PFSK-1 (cell line): ENCODE data around the gene WDPCP.

Experiments used
- FOXP2 ChIP-seq: optimal IDR thresholded peaks from 2 replicates; pipeline ENCODE3; 2011; ENCODE audit warnings: borderline replicate concordance, control low read depth, inconsistent platforms; ENCODE audit not compliant: insufficient read depth; ENCODE audit errors: extremely low read length, extremely low read depth
- POLR2AphosphoS5 ChIP-seq: IDR thresholded peaks from 2 replicates; pipeline ENCODE4 v1.6.1; 2012; ENCODE audit warnings: low read depth, mild to moderate bottlenecking, control low read depth, low read length, moderate library complexity
- SIN3A ChIP-seq: IDR thresholded peaks from 2 replicates; pipeline ENCODE4 v1.6.1; 2012; ENCODE audit warnings: mild to moderate bottlenecking, low read length, moderate library complexity, borderline replicate concordance; ENCODE audit not compliant: insufficient read depth
- TAF1 ChIP-seq: IDR thresholded peaks from 2 replicates; pipeline ENCODE4 v1.6.1; 2012; ENCODE audit warnings: low read length, control low read depth, borderline replicate concordance; ENCODE audit not compliant: insufficient read depth
- TF ChIP-seq, protein P1 (sequence below), 2 experiments: IDR thresholded peaks; 2 replicates each; pipeline versions ENCODE4 v1.6.1 to v1.8.0; 2011 to 2012; ENCODE audit warnings: low read depth in 2 of 2, low read length in 2 of 2, control low read depth in 1 of 2, inconsistent platforms in 1 of 2, mild to moderate bottlenecking in 1 of 2, moderate library complexity in 1 of 2; ENCODE audit not compliant: insufficient read depth in 1 of 2

Gene WDPCP

DNA sequence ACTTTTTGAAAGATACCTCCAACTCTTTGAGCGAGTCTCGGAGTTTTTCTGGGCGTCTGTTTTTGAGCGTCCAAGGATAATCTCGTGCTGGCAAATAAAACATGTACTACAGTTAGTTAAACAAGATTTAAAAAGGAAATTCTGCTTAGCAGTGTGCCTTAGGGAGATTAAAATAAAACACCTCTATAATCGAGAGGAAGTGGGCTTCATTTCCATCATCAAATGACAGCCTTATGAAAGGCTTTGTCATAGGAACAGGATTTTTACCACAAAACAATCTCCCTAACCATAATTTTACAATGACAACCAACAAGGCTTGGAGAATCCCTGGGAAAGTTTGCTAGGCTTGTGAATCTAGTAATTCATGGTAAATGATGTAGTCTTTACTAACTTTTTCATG lies 103.4 kb downstream of the WDPCP start:
- TF ChIP-seq TAF1: no peak
- TF ChIP-seq FOXP2: no peak
- TF ChIP-seq, protein P1, sequence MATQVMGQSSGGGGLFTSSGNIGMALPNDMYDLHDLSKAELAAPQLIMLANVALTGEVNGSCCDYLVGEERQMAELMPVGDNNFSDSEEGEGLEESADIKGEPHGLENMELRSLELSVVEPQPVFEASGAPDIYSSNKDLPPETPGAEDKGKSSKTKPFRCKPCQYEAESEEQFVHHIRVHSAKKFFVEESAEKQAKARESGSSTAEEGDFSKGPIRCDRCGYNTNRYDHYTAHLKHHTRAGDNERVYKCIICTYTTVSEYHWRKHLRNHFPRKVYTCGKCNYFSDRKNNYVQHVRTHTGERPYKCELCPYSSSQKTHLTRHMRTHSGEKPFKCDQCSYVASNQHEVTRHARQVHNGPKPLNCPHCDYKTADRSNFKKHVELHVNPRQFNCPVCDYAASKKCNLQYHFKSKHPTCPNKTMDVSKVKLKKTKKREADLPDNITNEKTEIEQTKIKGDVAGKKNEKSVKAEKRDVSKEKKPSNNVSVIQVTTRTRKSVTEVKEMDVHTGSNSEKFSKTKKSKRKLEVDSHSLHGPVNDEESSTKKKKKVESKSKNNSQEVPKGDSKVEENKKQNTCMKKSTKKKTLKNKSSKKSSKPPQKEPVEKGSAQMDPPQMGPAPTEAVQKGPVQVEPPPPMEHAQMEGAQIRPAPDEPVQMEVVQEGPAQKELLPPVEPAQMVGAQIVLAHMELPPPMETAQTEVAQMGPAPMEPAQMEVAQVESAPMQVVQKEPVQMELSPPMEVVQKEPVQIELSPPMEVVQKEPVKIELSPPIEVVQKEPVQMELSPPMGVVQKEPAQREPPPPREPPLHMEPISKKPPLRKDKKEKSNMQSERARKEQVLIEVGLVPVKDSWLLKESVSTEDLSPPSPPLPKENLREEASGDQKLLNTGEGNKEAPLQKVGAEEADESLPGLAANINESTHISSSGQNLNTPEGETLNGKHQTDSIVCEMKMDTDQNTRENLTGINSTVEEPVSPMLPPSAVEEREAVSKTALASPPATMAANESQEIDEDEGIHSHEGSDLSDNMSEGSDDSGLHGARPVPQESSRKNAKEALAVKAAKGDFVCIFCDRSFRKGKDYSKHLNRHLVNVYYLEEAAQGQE (IDR thresholded peaks at IDR 0.05; ENCODE audit: insufficient read depth in 1 of 2, low read depth in 2 of 2, low read length in 2 of 2): no peak
- TF ChIP-seq POLR2AphosphoS5: no peak
- no peak for TF ChIP-seq SIN3A

DNA sequence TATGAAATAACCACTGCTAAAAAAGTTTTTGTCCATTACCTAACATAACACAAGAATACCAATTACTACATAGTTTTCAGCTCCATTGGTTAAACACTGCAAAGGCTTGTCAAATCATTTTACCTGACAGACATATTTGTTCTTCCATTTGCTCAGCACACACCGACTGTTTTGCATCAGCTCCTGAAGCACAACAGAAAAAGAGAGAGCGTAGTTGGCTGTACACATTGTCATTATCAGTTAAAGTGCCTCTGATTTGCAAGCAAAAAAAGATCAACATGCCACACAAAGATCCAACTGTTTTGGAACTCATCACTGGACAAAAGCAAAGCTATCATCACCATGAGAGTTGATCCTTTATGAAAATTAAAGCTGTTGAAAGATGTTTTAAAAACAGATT lies 103.8 kb downstream of the WDPCP start:
- TF ChIP-seq FOXP2 (no peak), POLR2AphosphoS5 (no peak), TAF1 (no peak), SIN3A (no peak)
- TF ChIP-seq, protein P1 (IDR thresholded peaks at IDR 0.05; ENCODE audit: insufficient read depth in 1 of 2, low read depth in 2 of 2, low read length in 2 of 2): no peak

DNA sequence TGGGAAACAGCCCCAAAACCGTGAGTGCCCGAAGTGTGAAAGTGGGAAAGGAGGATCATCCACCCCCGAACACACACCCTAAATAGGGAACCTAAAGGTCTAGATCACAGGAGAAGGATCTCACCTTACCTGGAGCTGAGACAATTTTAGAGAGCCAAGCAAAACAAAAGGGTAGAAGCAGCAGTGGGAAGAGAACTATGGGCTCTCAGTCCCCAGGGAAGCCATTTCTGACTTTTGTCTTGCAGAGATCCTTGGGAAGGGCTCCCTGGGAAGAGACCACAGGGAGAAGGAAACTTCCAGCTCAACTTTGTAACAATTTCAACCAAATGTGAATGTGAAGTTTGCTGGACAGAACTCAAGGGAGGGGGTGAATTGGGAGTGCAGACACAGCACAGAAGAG lies 110.6 kb downstream of the WDPCP start:
- TF ChIP-seq FOXP2 (no peak), TAF1 (no peak), POLR2AphosphoS5 (no peak), SIN3A (no peak)
- TF ChIP-seq, protein P1 (IDR thresholded peaks at IDR 0.05; ENCODE audit: insufficient read depth in 1 of 2, low read depth in 2 of 2, low read length in 2 of 2): no peak

DNA sequence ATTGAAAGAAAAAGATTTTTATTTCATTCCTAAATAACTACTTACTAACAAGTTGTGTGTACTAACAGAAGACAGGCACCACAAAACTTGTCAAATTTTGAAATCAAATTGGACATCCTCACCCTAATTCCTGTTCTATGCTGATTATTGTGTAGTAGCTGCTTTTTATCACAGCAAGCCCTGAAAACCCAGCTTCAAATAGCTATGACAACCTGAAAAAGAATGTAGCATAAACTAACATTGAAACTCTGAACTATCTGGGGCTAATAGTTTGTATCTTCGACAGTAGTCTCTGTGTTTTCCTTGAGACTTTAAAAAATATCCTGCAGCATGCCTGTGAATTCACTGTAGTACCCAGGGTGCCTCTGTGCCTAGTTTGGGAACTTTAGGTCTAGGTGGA lies 122.6 kb downstream of the WDPCP start:
- no peak for TF ChIP-seq FOXP2
- TF ChIP-seq, protein P1 (IDR thresholded peaks at IDR 0.05; ENCODE audit: insufficient read depth in 1 of 2, low read depth in 2 of 2, low read length in 2 of 2): no peak
- no peak for TF ChIP-seq TAF1
- no peak for TF ChIP-seq SIN3A
- TF ChIP-seq POLR2AphosphoS5: no peak

DNA sequence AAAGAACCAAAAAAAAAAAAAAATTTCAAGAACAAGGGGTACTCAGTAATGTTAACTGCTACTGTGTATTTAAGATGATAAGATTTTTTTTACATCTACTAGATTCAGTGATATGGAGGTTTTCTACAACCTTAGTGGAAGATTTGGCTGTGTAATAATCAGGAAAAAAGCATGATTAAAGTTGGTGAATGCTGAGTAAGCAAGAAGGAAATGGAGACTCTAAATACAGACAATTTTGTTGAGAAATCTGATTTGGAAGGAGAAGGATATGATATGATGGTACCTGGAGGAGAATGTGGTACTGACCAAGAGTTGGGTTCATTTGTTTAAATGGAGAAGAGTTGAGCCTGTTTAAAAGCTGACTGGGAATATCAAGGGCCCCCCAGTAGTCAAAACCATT lies 125.1 kb downstream of the WDPCP start:
- TF ChIP-seq SIN3A (no peak), TAF1 (no peak), FOXP2 (no peak), POLR2AphosphoS5 (no peak)
- TF ChIP-seq, protein P1 (IDR thresholded peaks at IDR 0.05; ENCODE audit: insufficient read depth in 1 of 2, low read depth in 2 of 2, low read length in 2 of 2): no peak
